Heart left ventricle (tissue), 13 donors: ENCODE results near the gene ACSM5.

ENCODE experiments used
- POLR2A ChIP-seq, 2 donors: fragments of 450-650 bp; IDR thresholded peaks; one replicate each; pipeline ENCODE4 v1.6.1; 2017; ENCODE audit warnings: antibody characterized with exemption in 2 of 2, mild to moderate bottlenecking in 2 of 2, moderate library complexity in 2 of 2
- TF ChIP-seq, protein P1 (sequence below), 12 donors: fragments of 200-600 bp; sonication (generic) in 4 of 12; IDR thresholded peaks; one replicate each; pipeline versions ENCODE4 v1.5.0 to v1.8.0; 2018 to 2022; ENCODE audit warnings: antibody characterized with exemption in 12 of 12, mild to moderate bottlenecking in 5 of 12
- donor health status: ischemic (EF 13 %, LVEDD 7.1; RV severe dilation, severe dysfunction).
- donor health status: DM: no; HTN: yes; CAD: no.
- donor health status: DM: no; HTN: no; CAD: no.
- donor health status: ischemic (EF 25% LVEDD 6.9; RV normal size, moderate dysfunction).
- donor health status: ischemic (EF 25% LVEDD 5.7; RV mildly dilated, moderate dysfunction).
- donor health status: ischemic (EF 35%, LVEDD 5.7; RV mildly dilated, moderate dysfunction).
- donor health status: nonischemic (EF 11% LVEDD 7.7; RV severe dilation, severe dysfunction).
- donor health status: DM: yes; HTN: yes; CAD: no.
- donor health status: PGD.
- donor health status: ischemic (EF 29% LVEDD 5.4; RV normal size, mild dysfunction).
- donor health status: nonischemic (EF 23%, LVEDD 6.1; RV moderate dilation, normal function).

GRCh38 chr16:20404637-20405036 is 4.7 kb upstream of the ACSM5 start, which contains the start of gene PDILT:
- TF ChIP-seq POLR2A (IDR thresholded peaks at IDR 0.05), result no peak
- TF ChIP-seq, protein P1, sequence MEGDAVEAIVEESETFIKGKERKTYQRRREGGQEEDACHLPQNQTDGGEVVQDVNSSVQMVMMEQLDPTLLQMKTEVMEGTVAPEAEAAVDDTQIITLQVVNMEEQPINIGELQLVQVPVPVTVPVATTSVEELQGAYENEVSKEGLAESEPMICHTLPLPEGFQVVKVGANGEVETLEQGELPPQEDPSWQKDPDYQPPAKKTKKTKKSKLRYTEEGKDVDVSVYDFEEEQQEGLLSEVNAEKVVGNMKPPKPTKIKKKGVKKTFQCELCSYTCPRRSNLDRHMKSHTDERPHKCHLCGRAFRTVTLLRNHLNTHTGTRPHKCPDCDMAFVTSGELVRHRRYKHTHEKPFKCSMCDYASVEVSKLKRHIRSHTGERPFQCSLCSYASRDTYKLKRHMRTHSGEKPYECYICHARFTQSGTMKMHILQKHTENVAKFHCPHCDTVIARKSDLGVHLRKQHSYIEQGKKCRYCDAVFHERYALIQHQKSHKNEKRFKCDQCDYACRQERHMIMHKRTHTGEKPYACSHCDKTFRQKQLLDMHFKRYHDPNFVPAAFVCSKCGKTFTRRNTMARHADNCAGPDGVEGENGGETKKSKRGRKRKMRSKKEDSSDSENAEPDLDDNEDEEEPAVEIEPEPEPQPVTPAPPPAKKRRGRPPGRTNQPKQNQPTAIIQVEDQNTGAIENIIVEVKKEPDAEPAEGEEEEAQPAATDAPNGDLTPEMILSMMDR (IDR thresholded peaks at IDR 0.05), result no peak
